GM18951 (cell line): ENCODE data around the gene POU1F1.

ENCODE experiments used
- POLR2A ChIP-seq: IDR thresholded peaks from 4 replicates; pipeline ENCODE4 v1.6.1; 2011; ENCODE audit warnings: mild to moderate bottlenecking; ENCODE audit not compliant: insufficient read length, insufficient read depth; ENCODE audit errors: extremely low read depth
- in situ Hi-C: fragments of 300-500 bp; cut with MboI; formaldehyde crosslinking; loops from one replicate; pipeline ENCODE4 v1.12.0; 2022; ENCODE audit warnings: low sequenced_read_pairs, mixed read lengths, inconsistent platforms; ENCODE audit not compliant: unreplicated experiment

The POU1F1 gene

GRCh38 chr3:87233805-87234204, 42.6 kb downstream of the POU1F1 start:
- TF ChIP-seq POLR2A: no peak
- in situ Hi-C loops: no loop called here

GRCh38 chr3:87229113-87229512, 47.3 kb downstream of the POU1F1 start:
- no peak for TF ChIP-seq POLR2A
- in situ Hi-C loops: no loop called here

GRCh38 chr3:87228316-87228715, 48.1 kb downstream of the POU1F1 start:
- TF ChIP-seq POLR2A: no peak
- in situ Hi-C loops: no loop called here

DNA sequence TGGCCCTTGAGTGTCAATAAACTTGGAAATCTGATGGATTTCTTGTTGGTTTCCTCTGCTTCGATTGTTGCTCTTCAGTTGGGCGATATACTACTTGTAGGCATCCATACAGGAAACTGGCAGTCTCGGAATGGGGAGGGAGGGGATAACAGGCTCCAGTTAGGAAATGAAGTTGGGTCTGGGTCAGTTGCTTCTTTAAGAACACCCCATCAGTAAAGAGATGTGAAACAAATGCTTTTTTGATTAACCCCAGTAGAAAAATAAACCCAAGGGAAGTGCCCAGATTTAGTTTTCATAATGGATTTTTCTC, 48.6 kb downstream of the POU1F1 start:
- in situ Hi-C loops: no loop called here
- no peak for TF ChIP-seq POLR2A

- in situ Hi-C loops: no loop called here
- TF ChIP-seq POLR2A: peak; percentile 76
Observed at GRCh38 chr3:87227104-87227834, 49.1 kb downstream of the POU1F1 start, which contains the start of gene CHMP2B. CHMP2B (plus strand) TSS chr3:87227309; CDS start chr3:87227523, 214 bp downstream.

- no peak for TF ChIP-seq POLR2A
- in situ Hi-C loops: no loop called here
Observed at GRCh38 chr3:87225659-87226058, 50.7 kb downstream of the POU1F1 start.

DNA sequence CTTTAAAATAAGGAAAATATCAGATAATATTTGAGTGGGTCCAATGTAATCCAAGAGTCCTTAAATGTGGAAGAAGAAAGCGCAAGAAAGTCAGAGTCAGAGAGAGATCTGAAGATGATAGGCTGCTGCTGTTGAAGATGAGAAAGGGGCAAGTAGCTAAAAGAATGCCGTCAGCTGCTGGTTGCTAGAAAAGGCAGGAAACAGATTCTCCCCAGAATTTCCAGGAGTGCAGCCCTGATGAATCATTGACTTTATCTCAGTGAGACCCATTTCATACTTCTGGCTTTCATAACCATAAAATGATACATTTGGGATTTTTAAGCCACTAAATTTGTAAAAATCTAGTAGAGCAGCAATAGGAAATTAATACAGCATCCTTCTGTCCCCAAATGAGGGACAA, 56.8 kb downstream of the POU1F1 start:
- TF ChIP-seq POLR2A: no peak
- in situ Hi-C loops: no loop called here

- no peak for TF ChIP-seq POLR2A
- in situ Hi-C loops: no loop called here
Observed at GRCh38 chr3:87218560-87218959, 57.8 kb downstream of the POU1F1 start.
